Stomach (tissue), 19 donors: ENCODE results near the gene IRAK3. TPM values are rescaled to one million over a fixed set of nuclear protein-coding genes. Genes with fewer than 3 reads are reported as not detected.

Experiments used
- DNase-seq, 2 donors: peaks; one replicate each; pipeline versions ENCODE4 v3.0.0 to v3.0.0-alpha.2; 2013 to 2019
- H3K27ac ChIP-seq, 5 donors: fragments of 200-600 bp in 4 of 5; sonication (generic) in 4 of 5; one replicate each; pipeline ENCODE4 v1.5.1; 2013 to 2019; ENCODE audit warnings: mild to moderate bottlenecking in 1 of 5, moderate library complexity in 1 of 5
- H3K27me3 ChIP-seq, 3 donors: fragments of 200-600 bp; sonication (generic); one replicate each; pipeline ENCODE4 v1.5.1; 2017 to 2019; ENCODE audit warnings: mixed run types in 1 of 3
- H3K36me3 ChIP-seq, 4 donors: fragments of 200-600 bp; sonication (generic); 1 replicate in 3 of 4; 2 replicates in 1 of 4; pipeline ENCODE4 v1.5.1; 2016 to 2019
- H3K4me1 ChIP-seq, 4 donors: fragments of 200-600 bp; sonication (generic); one replicate each; pipeline ENCODE4 v1.5.1; 2016 to 2019
- H3K4me3 ChIP-seq, 4 donors: fragments of 200-600 bp; sonication (generic) in 3 of 4; one replicate each; pipeline ENCODE4 v1.5.1; 2016 to 2019; ENCODE audit warnings: mild to moderate bottlenecking in 1 of 4
- H3K9me3 ChIP-seq, 4 donors: fragments of 200-600 bp; sonication (generic); one replicate each; pipeline ENCODE4 v1.5.1; 2016 to 2019
- EP300 ChIP-seq: sonication (generic); formaldehyde crosslinking; IDR thresholded peaks from one replicate; pipeline ENCODE4 v1.6.1; 2017; ENCODE audit warnings: antibody characterized with exemption
- POLR2A ChIP-seq, 4 donors: fragments of 450-650 bp; IDR thresholded peaks; one replicate each; pipeline ENCODE4 v1.6.1; 2016; ENCODE audit warnings: antibody characterized with exemption in 4 of 4, control low read depth in 2 of 4, mild to moderate bottlenecking in 1 of 4, moderate library complexity in 1 of 4
- POLR2AphosphoS5 ChIP-seq, 3 donors: sonication (generic); formaldehyde crosslinking; IDR thresholded peaks; one replicate each; pipeline ENCODE4 v1.6.1; 2016; ENCODE audit warnings: antibody characterized with exemption in 3 of 3
- WGBS, 5 donors: extraction: QIAGEN DNeasy Blood & Tissue Kit in 3 of 5; methylation state at CpG; one replicate each; pipeline versions ENCODE4 v1.1.5 to v1.1.7; 2013 to 2018; 5-methylcytosine and 5-hydroxymethylcytosine counted together
- intact Hi-C: fragments of 100-400 bp; cut with DNase I; formaldehyde crosslinking; loops from one replicate; pipeline ENCODE4 v1.15.1; 2023; ENCODE audit warnings: low total_unique reads
- long read RNA-seq, 10 donors: transcript quantifications; one replicate each; lab custom pipeline, GENCODE V29; 2026
- polyA plus RNA-seq, 3 donors: library from polyadenylated mRNA; stranded (reverse); fragments of 200-250 nt; gene quantifications; one replicate each; pipeline ENCODE4 v1.2.3, GENCODE V29; 2013
- total RNA-seq, 5 donors: library from RNA; depleted of rRNA; stranded (reverse); fragments of >200 nt; gene quantifications; one replicate each; pipeline versions ENCODE4 v1.1.0 to v1.2.3, GENCODE V29; 2014 to 2016
- TF ChIP-seq, protein P1 (sequence below), 7 experiments: fragments of 450-650 bp in 4 of 7; fragments of 200-600 bp in 3 of 7; sonication (generic) in 3 of 7; IDR thresholded peaks; one replicate each; pipeline ENCODE4 v1.5.1; 2016 to 2019; ENCODE audit warnings: antibody characterized with exemption in 7 of 7, control low read depth in 2 of 7, mild to moderate bottlenecking in 1 of 7
- donor health status: healthy with polysubstance abuse.
- donor health status: Bipolar disorder and iron deficiency.
- donor health status: healthy.

Gene IRAK3, protein sequence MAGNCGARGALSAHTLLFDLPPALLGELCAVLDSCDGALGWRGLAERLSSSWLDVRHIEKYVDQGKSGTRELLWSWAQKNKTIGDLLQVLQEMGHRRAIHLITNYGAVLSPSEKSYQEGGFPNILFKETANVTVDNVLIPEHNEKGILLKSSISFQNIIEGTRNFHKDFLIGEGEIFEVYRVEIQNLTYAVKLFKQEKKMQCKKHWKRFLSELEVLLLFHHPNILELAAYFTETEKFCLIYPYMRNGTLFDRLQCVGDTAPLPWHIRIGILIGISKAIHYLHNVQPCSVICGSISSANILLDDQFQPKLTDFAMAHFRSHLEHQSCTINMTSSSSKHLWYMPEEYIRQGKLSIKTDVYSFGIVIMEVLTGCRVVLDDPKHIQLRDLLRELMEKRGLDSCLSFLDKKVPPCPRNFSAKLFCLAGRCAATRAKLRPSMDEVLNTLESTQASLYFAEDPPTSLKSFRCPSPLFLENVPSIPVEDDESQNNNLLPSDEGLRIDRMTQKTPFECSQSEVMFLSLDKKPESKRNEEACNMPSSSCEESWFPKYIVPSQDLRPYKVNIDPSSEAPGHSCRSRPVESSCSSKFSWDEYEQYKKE
- total RNA-seq (10 to 100 TPM in 2 of 5 donors, 1 to 10 TPM in 3; 1.4 to 38.2 (median 6.7) TPM), polyA plus RNA-seq (1 to 10 TPM; 3.6 to 4.3 (median 3.7) TPM)
- long read RNA-seq, donor 1 = 0 reads
- long read RNA-seq, donor 2, full-length matches to known transcripts = 1 of 1 reads
- long read RNA-seq, donor 2, partial matches to known transcripts = 0 of 1 reads
- long read RNA-seq, donor 2, other reads (novel, unspliced or antisense) = 0 of 1 reads
- long read RNA-seq, donor 3 = 0 reads
- long read RNA-seq, donor 4 = 0 reads
- long read RNA-seq, donor 5, full-length matches to known transcripts = 1 of 1 reads
- long read RNA-seq, donor 5, partial matches to known transcripts = 0 of 1 reads
- long read RNA-seq, donor 5, other reads (novel, unspliced or antisense) = 0 of 1 reads
- long read RNA-seq, donor 6 = 0 reads
- long read RNA-seq, donor 7 = 0 reads
- long read RNA-seq, donor 8 = 0 reads
- long read RNA-seq, donor 9 = 0 reads
- long read RNA-seq, donor 10 = 0 reads

DNA sequence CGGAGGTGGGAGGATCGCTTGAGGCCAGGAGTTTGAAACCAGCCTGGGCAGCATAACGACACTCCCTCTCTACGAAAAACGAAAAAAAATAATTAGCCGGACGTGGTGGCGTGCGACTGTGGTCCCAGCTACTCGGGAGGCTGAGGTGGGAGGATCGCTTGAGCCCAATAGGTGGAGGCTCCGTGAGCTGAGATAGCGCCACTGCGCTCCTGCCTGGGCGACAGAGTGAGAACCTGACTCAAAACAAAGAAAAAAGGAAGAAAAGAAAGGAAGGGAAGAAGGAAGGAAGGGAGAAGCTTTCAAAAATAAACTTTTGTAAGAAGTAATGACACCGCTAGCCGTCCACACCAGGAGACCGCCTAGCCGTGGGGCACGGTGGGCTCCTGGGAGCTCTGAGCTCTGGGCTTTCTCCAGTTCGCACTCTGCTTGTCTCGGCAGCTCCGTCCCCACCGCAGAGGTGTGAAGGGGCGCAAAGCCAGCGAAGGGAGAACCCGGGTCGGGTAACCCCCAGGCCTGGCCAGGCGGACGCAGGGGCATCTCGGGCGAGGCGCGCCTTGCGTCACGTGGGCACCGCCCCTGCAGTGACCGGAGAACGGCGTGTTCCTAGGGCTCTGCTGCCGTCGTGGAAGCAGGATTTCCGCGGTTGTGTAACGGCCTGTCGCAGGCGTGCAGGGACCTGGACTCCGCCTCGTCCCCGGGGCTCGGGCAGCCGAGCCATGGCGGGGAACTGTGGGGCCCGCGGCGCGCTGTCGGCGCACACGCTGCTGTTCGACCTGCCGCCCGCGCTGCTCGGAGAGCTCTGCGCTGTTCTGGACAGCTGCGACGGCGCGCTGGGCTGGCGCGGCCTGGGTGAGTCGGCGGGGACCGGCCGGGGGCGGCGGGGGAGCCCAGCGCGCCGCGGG, at the start of gene IRAK3:
IRAK3 (plus strand) TSS at position 631 of the 902 bp plus-strand sequence; CDS start at position 717, 86 bp downstream.
- H3K27me3 ChIP-seq = peaks cover 0 to 10% (median 4%) of the 10 kb centered on the region in 3 donors
- H3K27ac ChIP-seq = peak within 1 kb of the TSS; percentile 75 to 94 (median 89)

DNA sequence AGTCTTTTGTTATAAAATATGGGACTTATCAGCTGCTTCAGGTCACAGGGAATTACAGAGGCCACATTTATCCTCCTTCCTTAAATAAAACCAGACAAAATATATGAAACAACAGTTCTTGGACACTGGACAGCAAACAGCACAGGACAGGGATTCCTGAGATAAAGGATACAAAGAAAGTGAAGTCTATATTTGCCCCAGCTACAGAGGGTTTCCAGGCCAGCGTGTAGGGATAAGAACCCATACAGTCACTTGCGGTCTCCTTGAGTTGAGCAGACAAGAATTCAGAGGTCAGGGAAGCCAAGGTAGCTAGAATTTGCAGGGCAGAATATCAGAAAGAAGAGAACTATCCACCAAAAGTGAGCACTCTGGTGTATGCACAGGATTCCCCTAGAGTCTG, 49.7 kb upstream of the IRAK3 start:
- Histone ChIP-seq H3K4me3 (no peak overlapping the region), H3K27ac (no peak overlapping the region), H3K36me3 (peaks cover 15 to 83% (median 79%) of the 10 kb centered on the region in 4 donors), H3K27me3 (no peaks in the 10 kb centered on the region), H3K9me3 (peaks cover 0 to 19% (median 15%) of the 10 kb centered on the region in 4 donors), H3K4me1 (peaks cover 0 to 21% (median 1%) of the 10 kb centered on the region in 4 donors)
- no peak for DNase-seq
- TF ChIP-seq POLR2A (IDR thresholded peaks at IDR 0.05) = no peak
- no peak for TF ChIP-seq EP300
- TF ChIP-seq, protein P1, sequence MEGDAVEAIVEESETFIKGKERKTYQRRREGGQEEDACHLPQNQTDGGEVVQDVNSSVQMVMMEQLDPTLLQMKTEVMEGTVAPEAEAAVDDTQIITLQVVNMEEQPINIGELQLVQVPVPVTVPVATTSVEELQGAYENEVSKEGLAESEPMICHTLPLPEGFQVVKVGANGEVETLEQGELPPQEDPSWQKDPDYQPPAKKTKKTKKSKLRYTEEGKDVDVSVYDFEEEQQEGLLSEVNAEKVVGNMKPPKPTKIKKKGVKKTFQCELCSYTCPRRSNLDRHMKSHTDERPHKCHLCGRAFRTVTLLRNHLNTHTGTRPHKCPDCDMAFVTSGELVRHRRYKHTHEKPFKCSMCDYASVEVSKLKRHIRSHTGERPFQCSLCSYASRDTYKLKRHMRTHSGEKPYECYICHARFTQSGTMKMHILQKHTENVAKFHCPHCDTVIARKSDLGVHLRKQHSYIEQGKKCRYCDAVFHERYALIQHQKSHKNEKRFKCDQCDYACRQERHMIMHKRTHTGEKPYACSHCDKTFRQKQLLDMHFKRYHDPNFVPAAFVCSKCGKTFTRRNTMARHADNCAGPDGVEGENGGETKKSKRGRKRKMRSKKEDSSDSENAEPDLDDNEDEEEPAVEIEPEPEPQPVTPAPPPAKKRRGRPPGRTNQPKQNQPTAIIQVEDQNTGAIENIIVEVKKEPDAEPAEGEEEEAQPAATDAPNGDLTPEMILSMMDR (IDR thresholded peaks at IDR 0.05) = no peak
- TF ChIP-seq POLR2AphosphoS5 (IDR thresholded peaks at IDR 0.05) = no peak
- 80 to 100% (median 99%) methylated on average over 2 of the region's 2 CpGs for WGBS, 5 donors
- intact Hi-C loops = no loop called here

More for the DNA sequence above, at the start of gene IRAK3:
- Histone ChIP-seq H3K4me3 (peak within 1 kb of the TSS; percentile 47 to 59 (median 53)), H3K36me3 (no peaks in the 10 kb centered on the region), H3K9me3 (no peaks in the 10 kb centered on the region), H3K4me1 (peaks cover 0 to 49% (median 17%) of the 10 kb centered on the region in 4 donors)
- TF ChIP-seq, protein P1 (IDR thresholded peaks at IDR 0.05) = no peak
- TF ChIP-seq POLR2A (IDR thresholded peaks at IDR 0.05) = peak in 1 of 4 donors; percentile 65
- TF ChIP-seq EP300 = peak; percentile 91
- peak; percentile 95 to 99 (median 98) for TF ChIP-seq POLR2AphosphoS5 (IDR thresholded peaks at IDR 0.05)
- DNase-seq = peak; percentile 86
- 19 to 33% (median 19%) methylated on average over 45 to 82 of the region's 82 CpGs for WGBS, 5 donors
- intact Hi-C loops = no loop called here

DNA sequence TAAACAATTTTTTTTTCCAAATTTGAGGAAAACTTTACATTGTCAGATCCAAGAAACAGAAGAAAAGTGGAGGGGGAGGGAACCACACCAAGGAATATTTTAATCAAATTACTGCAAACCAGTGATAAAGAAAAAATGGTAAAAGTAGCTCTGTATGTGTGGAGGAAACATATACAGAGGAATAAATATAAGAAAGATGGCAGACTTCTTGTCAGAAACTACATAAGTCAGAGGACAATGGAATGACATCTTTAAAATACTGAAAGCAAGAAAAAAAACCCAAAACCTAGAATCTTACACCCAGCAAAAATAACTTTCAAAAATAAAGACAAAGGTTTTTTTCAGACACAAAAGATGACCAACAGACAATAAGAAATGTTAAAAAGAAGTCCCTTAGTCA, 48.3 kb upstream of the IRAK3 start:
- Histone ChIP-seq H3K27me3 (no peaks in the 10 kb centered on the region), H3K4me1 (peaks cover 2 to 31% (median 10%) of the 10 kb centered on the region in 4 donors), H3K36me3 (peaks cover 15 to 89% (median 82%) of the 10 kb centered on the region in 4 donors), H3K4me3 (no peak overlapping the region), H3K9me3 (peaks cover 0 to 19% (median 15%) of the 10 kb centered on the region in 4 donors), H3K27ac (no peak overlapping the region)
- TF ChIP-seq EP300 (no peak), POLR2AphosphoS5 (IDR thresholded peaks at IDR 0.05) (no peak), POLR2A (IDR thresholded peaks at IDR 0.05) (no peak)
- TF ChIP-seq, protein P1 (IDR thresholded peaks at IDR 0.05) = no peak
- intact Hi-C loops = loop anchor here (10.0 kb wide), 1 partner anchor 94 kb away; no protein-coding TSS in a partner anchor
- DNase-seq = no peak
